Activated CD4-positive, alpha-beta T cell treated with anti-CD3 and anti-CD28 coated beads, Interleukin-10, Interleukin-2, amounts not matched to agents 100 ng/mL and 50 ng/mL, durations not matched to agents 16 hours and 8 hours (primary cell): ENCODE measurements around the gene SLC2A9.
"Not testable (repeated sequence)": the region's sequence is repeated elsewhere in the genome, so short reads cannot be mapped to it uniquely, and the experiment has no call there.

Experiments
- DNase-seq: peaks from one replicate; pipeline ENCODE4 v3.0.0-alpha.2; 2020

Gene SLC2A9

DNA sequence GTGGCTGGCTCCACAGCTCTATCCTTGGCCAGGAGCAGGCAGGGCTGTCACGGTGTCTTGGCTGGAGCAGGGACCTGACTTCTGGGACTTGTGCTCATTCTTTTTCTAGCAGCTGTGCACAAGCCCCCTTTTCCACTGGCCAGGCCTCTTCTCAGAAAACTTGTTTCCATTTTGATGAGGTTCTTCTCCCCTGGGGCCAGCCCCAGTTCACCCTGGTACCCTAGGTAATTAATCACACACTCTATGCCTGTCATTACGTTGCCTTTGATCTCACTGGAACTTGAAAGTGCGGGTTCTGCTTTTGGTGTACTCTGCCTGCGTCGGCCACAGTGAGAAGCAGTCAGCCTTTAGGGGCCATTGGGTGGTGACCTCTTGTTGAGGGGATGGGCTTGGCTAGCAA is 213.2 kb downstream of the SLC2A9 start:
- DNase-seq: no peak

DNA sequence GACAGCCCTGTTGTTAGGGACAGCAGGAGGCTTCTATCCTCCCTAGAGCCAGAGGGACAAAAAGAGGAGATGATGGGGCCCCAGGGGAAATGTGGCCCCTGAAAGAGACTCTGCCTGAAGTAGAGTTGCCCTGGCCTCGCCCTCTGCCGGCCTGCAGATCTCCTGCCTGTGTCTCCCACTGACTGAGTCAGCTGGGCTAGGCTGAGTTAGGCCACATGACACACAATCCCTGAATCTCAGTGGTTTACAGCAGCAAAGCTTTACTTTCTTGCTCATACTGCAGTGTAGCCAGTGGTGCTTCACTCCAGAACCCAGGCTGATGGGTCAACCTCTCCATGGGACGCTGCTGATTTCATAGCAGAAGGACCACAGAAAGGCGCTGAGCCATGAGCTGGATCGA is 216.4 kb downstream of the SLC2A9 start:
- no peak for DNase-seq

DNA sequence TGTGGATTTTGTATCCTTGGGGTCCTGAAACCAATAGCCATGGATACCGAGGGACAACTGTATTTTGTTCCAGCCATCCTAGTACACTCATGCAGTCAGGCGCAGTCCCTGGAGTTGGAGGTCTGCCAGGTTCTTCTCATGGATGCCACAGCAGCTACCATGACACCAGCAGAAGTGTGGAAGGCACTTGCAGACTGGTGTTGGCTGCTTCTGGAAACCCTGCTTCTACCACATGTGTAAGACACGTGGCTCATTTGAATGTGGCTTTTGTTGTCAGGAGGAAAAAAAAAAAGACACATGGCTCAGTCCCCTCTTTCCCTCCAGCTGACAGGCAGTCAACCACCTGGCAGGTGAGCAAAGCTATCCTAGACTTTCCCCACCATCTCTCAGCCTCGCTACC is 220.4 kb downstream of the SLC2A9 start:
- no peak for DNase-seq

DNA sequence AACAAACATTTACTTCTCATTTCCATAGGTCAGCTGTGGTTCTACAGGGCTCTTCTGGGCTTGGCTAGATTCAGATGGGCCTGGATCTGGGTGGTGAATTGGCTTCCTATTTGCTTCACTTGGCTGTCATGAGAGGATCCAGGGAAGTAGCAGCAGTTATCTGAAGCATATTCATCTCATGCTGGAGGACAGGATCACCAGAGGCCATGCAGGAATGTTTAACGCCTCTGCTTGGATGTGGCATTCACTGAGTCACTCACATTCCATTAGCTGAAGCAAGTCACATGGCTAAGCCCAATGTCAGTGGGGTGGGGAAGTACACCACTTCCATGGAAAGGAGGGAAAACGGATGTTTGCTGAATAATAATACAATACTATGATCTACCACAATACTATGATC is 224.7 kb downstream of the SLC2A9 start:
- DNase-seq: not testable (repeated sequence)

- DNase-seq: no peak
Observed at GRCh38 chr4:9792381-9792780, 228.9 kb downstream of the SLC2A9 start.

DNA sequence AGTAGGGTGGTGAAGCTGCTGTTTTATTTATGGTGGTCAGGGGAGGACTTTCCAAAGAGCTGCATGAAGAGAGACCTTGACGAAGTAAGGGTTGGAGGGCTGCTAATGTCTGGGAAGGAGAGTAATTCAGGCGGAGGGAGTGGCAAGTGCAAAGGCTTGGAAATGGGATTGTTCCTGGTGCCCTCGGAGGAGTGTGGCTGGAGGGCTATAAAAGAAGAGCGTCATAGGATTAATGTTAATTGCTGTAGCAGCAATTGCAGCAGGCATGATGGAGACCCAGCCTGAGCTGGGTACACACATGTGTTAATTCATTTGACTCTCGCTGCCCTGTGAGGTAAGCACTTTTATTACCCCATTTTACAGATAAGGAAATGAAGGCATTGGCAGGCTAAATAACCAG is 235.4 kb downstream of the SLC2A9 start:
- not testable (repeated sequence) for DNase-seq

DNA sequence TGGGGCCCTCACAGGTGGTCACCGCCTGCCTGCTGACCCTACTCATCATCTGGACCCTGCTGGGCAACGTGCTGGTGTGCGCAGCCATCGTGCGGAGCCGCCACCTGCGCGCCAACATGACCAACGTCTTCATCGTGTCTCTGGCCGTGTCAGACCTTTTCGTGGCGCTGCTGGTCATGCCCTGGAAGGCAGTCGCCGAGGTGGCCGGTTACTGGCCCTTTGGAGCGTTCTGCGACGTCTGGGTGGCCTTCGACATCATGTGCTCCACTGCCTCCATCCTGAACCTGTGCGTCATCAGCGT is 239.2 kb downstream of the SLC2A9 start:
- DNase-seq: no peak

DNA sequence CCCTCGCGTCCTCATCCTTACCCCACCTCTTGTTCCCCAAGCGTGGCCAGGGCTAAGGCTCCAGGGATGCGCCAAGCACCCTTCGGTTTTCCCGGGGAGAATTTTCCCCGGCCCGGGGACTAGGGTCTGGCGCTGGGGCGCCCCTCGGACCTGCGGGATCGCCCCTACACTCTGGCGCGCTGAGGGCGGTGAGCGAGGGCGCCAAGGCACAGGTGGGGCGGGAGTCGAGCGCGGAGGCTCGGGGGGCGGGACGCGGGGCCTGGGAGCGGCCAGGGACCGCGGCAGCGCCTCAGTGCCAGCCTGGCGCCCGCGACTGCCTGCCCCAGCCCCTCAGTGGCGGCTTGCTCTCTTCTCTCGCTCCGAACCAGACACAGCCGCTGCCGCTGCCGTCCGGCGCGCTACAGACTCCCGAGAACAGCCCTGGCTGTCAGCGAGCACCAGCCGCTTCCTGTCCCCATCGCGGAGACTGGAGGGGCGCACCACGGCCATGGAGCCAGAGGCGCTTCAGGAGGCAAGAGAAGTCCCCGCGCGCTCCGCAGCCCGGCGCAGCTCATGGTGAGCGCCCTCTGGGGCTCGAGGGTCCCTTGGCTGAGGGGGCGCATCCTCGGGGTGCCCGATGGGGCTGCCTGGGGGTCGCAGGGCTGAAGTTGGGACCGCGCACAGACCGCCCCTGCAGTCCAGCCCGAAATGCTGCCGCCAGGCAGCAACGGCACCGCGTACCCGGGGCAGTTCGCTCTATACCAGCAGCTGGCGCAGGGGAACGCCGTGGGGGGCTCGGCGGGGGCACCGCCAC is 239.8 kb downstream of the SLC2A9 start, which contains the start of gene DRD5:
DRD5 (plus strand) TSS at position 292 of the 793 bp plus-strand sequence; CDS start at position 688, 396 bp downstream.
- DNase-seq: no peak
